Ascending aorta (tissue), 2 donors: ENCODE measurements around the gene DNER. TPM values are rescaled to one million over a fixed set of nuclear protein-coding genes. Genes with fewer than 3 reads are reported as not detected.

Source experiments
- DNase-seq, 2 donors: peaks; one replicate each; pipeline ENCODE4 v3.0.0-alpha.2; 2019; ENCODE audit warnings: low spot score in 2 of 2
- H3K27ac ChIP-seq, 2 donors: fragments of 200-600 bp; sonication (generic); one replicate each; pipeline ENCODE4 v1.5.1; 2016 to 2017; ENCODE audit warnings: mild to moderate bottlenecking in 1 of 2
- H3K27me3 ChIP-seq: fragments of 200-600 bp; sonication (generic); one replicate; pipeline ENCODE4 v1.5.1; 2017
- H3K36me3 ChIP-seq, 2 donors: fragments of 200-600 bp; sonication (generic); one replicate each; pipeline ENCODE4 v1.5.1; 2016
- H3K4me1 ChIP-seq, 2 donors: fragments of 200-600 bp; sonication (generic); one replicate each; pipeline ENCODE4 v1.5.1; 2016 to 2017; ENCODE audit warnings: mild to moderate bottlenecking in 1 of 2
- H3K4me3 ChIP-seq, 2 donors: fragments of 200-600 bp; sonication (generic); one replicate each; pipeline ENCODE4 v1.5.1; 2016 to 2017; ENCODE audit warnings: mild to moderate bottlenecking in 1 of 2
- H3K9me3 ChIP-seq, 2 donors: fragments of 200-600 bp; sonication (generic); one replicate each; pipeline ENCODE4 v1.5.1; 2016
- CTCF ChIP-seq, 3 experiments: fragments of 200-600 bp in 2 of 3; fragments of 450-650 bp in 1 of 3; sonication (generic) in 2 of 3; IDR thresholded peaks; one replicate each; pipeline ENCODE4 v1.5.1; 2016 to 2019; ENCODE audit warnings: antibody characterized with exemption in 3 of 3, mild to moderate bottlenecking in 1 of 3, moderate library complexity in 1 of 3
- intact Hi-C: fragments of 100-400 bp; cut with DNase I; formaldehyde crosslinking; loops from one replicate; pipeline ENCODE4 v1.15.1; 2023
- total RNA-seq: library from RNA; depleted of rRNA; stranded (reverse); fragments of >200 nt; gene quantifications from one replicate; pipeline ENCODE4 v1.1.0, GENCODE V29; 2016

DNER gene
- total RNA-seq, 1 donor from 2014 or later, result 1.2 TPM

- no peaks in the 10 kb centered on the region for H3K36me3 ChIP-seq
- H3K4me3 ChIP-seq, result no peak overlapping the region
- H3K27me3 ChIP-seq, result no peaks in the 10 kb centered on the region
- no peak overlapping the region for H3K27ac ChIP-seq
- TF ChIP-seq CTCF (IDR thresholded peaks at IDR 0.05), result no peak
- no peaks in the 10 kb centered on the region for H3K4me1 ChIP-seq
- H3K9me3 ChIP-seq, result no peaks in the 10 kb centered on the region
- no peak for DNase-seq
- intact Hi-C loops, result no loop called here
Observed at GRCh38 chr2:229470781-229471180, 243.6 kb downstream of the DNER start.

GRCh38 chr2:229467783-229468182 is 246.6 kb downstream of the DNER start:
- H3K4me3 ChIP-seq, result no peak overlapping the region
- no peak for TF ChIP-seq CTCF (IDR thresholded peaks at IDR 0.05)
- intact Hi-C loops, result no loop called here
- no peaks in the 10 kb centered on the region for H3K9me3 ChIP-seq
- H3K27ac ChIP-seq, result no peak overlapping the region
- DNase-seq, result no peak
- no peaks in the 10 kb centered on the region for H3K36me3 ChIP-seq
- no peaks in the 10 kb centered on the region for H3K4me1 ChIP-seq
- H3K27me3 ChIP-seq, result no peaks in the 10 kb centered on the region

DNA sequence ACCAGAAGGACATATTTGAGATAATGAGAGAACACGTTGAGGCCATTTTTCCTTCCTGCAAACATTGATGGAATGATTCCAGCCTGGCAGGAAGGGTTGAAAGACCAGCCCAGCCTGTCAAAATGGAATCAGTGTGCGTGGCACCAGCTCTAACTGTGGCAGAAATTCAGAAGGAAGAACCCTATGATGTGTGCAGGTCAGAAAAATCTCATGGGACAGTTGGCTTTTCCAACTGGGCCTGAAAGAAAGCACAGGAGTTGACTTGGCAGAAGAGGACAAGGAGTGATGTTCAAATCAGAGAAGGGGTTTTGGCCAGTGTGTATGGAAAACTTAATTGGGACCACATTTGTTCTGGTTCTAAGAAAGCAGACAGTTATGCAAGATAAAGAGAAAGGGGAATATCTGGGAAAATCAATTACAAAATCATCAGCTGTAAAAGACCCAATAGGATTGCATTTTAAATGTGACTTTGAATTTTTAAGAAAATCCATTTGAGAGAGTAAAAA is 250.5 kb downstream of the DNER start:
- Histone ChIP-seq H3K27ac (no peak overlapping the region), H3K4me3 (no peak overlapping the region), H3K36me3 (no peaks in the 10 kb centered on the region), H3K27me3 (no peaks in the 10 kb centered on the region), H3K4me1 (no peaks in the 10 kb centered on the region), H3K9me3 (no peaks in the 10 kb centered on the region)
- TF ChIP-seq CTCF (IDR thresholded peaks at IDR 0.05), result no peak
- intact Hi-C loops, result no loop called here
- DNase-seq, result no peak

- Histone ChIP-seq H3K27me3 (no peaks in the 10 kb centered on the region), H3K4me1 (no peaks in the 10 kb centered on the region), H3K9me3 (no peaks in the 10 kb centered on the region), H3K27ac (no peak overlapping the region), H3K36me3 (no peaks in the 10 kb centered on the region), H3K4me3 (no peak overlapping the region)
- intact Hi-C loops, result no loop called here
- no peak for DNase-seq
- TF ChIP-seq CTCF (IDR thresholded peaks at IDR 0.05), result no peak
Observed at GRCh38 chr2:229462112-229462511, 252.2 kb downstream of the DNER start.

GRCh38 chr2:229456091-229456490 is 258.3 kb downstream of the DNER start:
- intact Hi-C loops, result no loop called here
- no peak for TF ChIP-seq CTCF (IDR thresholded peaks at IDR 0.05)
- no peaks in the 10 kb centered on the region for H3K4me1 ChIP-seq
- H3K27ac ChIP-seq, result no peak overlapping the region
- DNase-seq, result no peak
- H3K4me3 ChIP-seq, result no peak overlapping the region
- H3K36me3 ChIP-seq, result no peaks in the 10 kb centered on the region
- H3K27me3 ChIP-seq, result no peaks in the 10 kb centered on the region
- H3K9me3 ChIP-seq, result no peaks in the 10 kb centered on the region
